HEK293 (cell line): Measurements from ENCODE around the gene TBC1D14.

Experiments used
- BCL11A ChIP-seq: fragments of 450-650 bp; formaldehyde crosslinking; IDR thresholded peaks from 2 replicates; pipeline ENCODE4 v1.5.1; 2016; ENCODE audit warnings: low read depth, missing biosample characterization, missing genetic modification characterization
- BCL11B ChIP-seq: fragments of 450-650 bp; formaldehyde crosslinking; IDR thresholded peaks from 2 replicates; pipeline ENCODE4 v1.5.1; 2016; ENCODE audit warnings: low read depth, missing biosample characterization, missing genetic modification characterization
- HOXC10 ChIP-seq: sonication (generic); formaldehyde crosslinking; IDR thresholded peaks from 2 replicates; pipeline ENCODE4 v1.8.1; 2023; ENCODE audit warnings: mild to moderate bottlenecking, missing genetic modification reagents
- MEIS1 ChIP-seq: sonication (generic); formaldehyde crosslinking; IDR thresholded peaks from 2 replicates; pipeline ENCODE4 v1.8.1; 2022; ENCODE audit warnings: missing genetic modification reagents, mild to moderate bottlenecking, borderline replicate concordance
- PRDM1 ChIP-seq: fragments of 450-650 bp; formaldehyde crosslinking; IDR thresholded peaks from 2 replicates; pipeline ENCODE4; 2016; ENCODE audit warnings: missing biosample characterization, missing genetic modification characterization
- PRDM6 ChIP-seq: fragments of 450-650 bp; formaldehyde crosslinking; IDR thresholded peaks from 2 replicates; pipeline ENCODE4 v1.5.1; 2017; ENCODE audit warnings: missing biosample characterization, missing genetic modification characterization
- SP2 ChIP-seq: fragments of 450-650 bp; formaldehyde crosslinking; IDR thresholded peaks from 2 replicates; pipeline ENCODE4 v1.5.1; 2016; ENCODE audit warnings: missing biosample characterization, missing genetic modification characterization
- YY2 ChIP-seq: fragments of 450-650 bp; formaldehyde crosslinking; IDR thresholded peaks from 2 replicates; pipeline ENCODE4 v1.5.1; 2016; ENCODE audit warnings: missing biosample characterization, missing genetic modification characterization
- ZBTB10 ChIP-seq: fragments of 450-650 bp; formaldehyde crosslinking; IDR thresholded peaks from 2 replicates; pipeline ENCODE4 v1.5.1; 2016; ENCODE audit warnings: missing biosample characterization, missing genetic modification characterization
- ZBTB21 ChIP-seq: fragments of 450-650 bp; formaldehyde crosslinking; IDR thresholded peaks from 2 replicates; pipeline ENCODE4 v1.5.1; 2017; ENCODE audit warnings: missing biosample characterization, missing genetic modification characterization
- ZBTB49 ChIP-seq: fragments of 450-650 bp; formaldehyde crosslinking; IDR thresholded peaks from 2 replicates; pipeline ENCODE4 v1.5.1; 2016; ENCODE audit warnings: missing biosample characterization, missing genetic modification characterization, low read depth
- ZFHX2 ChIP-seq: fragments of 450-650 bp; formaldehyde crosslinking; conservative IDR thresholded peaks from 2 replicates; pipeline ENCODE4 v1.5.1; 2016; ENCODE audit warnings: missing biosample characterization, missing genetic modification characterization
- ZFP69B ChIP-seq: fragments of 450-650 bp; formaldehyde crosslinking; IDR thresholded peaks from 2 replicates; pipeline ENCODE4 v1.5.1; 2016; ENCODE audit warnings: missing biosample characterization, missing genetic modification characterization
- ZIC2 ChIP-seq: fragments of 450-650 bp; formaldehyde crosslinking; IDR thresholded peaks from 2 replicates; pipeline ENCODE4 v1.5.1; 2016; ENCODE audit warnings: missing biosample characterization, missing genetic modification characterization
- ZNF10 ChIP-seq: fragments of 450-650 bp; formaldehyde crosslinking; IDR thresholded peaks from 2 replicates; pipeline ENCODE4 v1.5.1; 2017; ENCODE audit warnings: missing biosample characterization, missing genetic modification characterization
- ZNF121 ChIP-seq: fragments of 450-650 bp; formaldehyde crosslinking; IDR thresholded peaks from 2 replicates; pipeline ENCODE4 v1.5.1; 2016; ENCODE audit warnings: missing biosample characterization, missing genetic modification characterization
- ZNF138 ChIP-seq: fragments of 450-650 bp; formaldehyde crosslinking; IDR thresholded peaks from 2 replicates; pipeline ENCODE4 v1.5.1; 2016; ENCODE audit warnings: missing biosample characterization, missing genetic modification characterization, borderline replicate concordance
- ZNF140 ChIP-seq: fragments of 450-650 bp; formaldehyde crosslinking; IDR thresholded peaks from 2 replicates; pipeline ENCODE4 v1.5.1; 2016; ENCODE audit warnings: missing biosample characterization, missing genetic modification characterization
- ZNF157 ChIP-seq: fragments of 450-650 bp; formaldehyde crosslinking; IDR thresholded peaks from 2 replicates; pipeline ENCODE4 v1.5.1; 2016; ENCODE audit warnings: missing biosample characterization, missing genetic modification characterization
- ZNF174 ChIP-seq: fragments of 450-650 bp; formaldehyde crosslinking; IDR thresholded peaks from 2 replicates; pipeline ENCODE4 v1.5.0; 2017; ENCODE audit warnings: missing biosample characterization, mild to moderate bottlenecking, missing genetic modification characterization
- ZNF175 ChIP-seq: fragments of 450-650 bp; formaldehyde crosslinking; IDR thresholded peaks from 2 replicates; pipeline ENCODE4 v1.5.1; 2016; ENCODE audit warnings: missing biosample characterization, missing genetic modification characterization
- ZNF202 ChIP-seq: fragments of 450-650 bp; formaldehyde crosslinking; IDR thresholded peaks from 2 replicates; pipeline ENCODE4 v1.5.1; 2016; ENCODE audit warnings: missing biosample characterization, missing genetic modification characterization, borderline replicate concordance
- ZNF223 ChIP-seq: fragments of 450-650 bp; formaldehyde crosslinking; IDR thresholded peaks from 2 replicates; pipeline ENCODE4 v1.5.1; 2016; ENCODE audit warnings: missing biosample characterization, missing genetic modification characterization
- ZNF23 ChIP-seq: fragments of 450-650 bp; formaldehyde crosslinking; IDR thresholded peaks from 2 replicates; pipeline ENCODE4 v1.5.1; 2016; ENCODE audit warnings: missing biosample characterization, missing genetic modification characterization, borderline replicate concordance
- ZNF24 ChIP-seq: fragments of 450-650 bp; formaldehyde crosslinking; IDR thresholded peaks from 2 replicates; pipeline ENCODE4 v1.5.1; 2016; ENCODE audit warnings: missing biosample characterization, missing genetic modification characterization
- ZNF266 ChIP-seq: fragments of 450-650 bp; formaldehyde crosslinking; IDR thresholded peaks from 2 replicates; pipeline ENCODE4 v1.5.1; 2016; ENCODE audit warnings: missing biosample characterization, missing genetic modification characterization, low read depth
- ZNF274 ChIP-seq, 2 experiments: fragments of 200-500 bp in 1 of 2; fragments of 450-650 bp in 1 of 2; sonication (Bioruptor generic) in 1 of 2; formaldehyde crosslinking in 1 of 2; IDR thresholded peaks; 2 replicates each; pipeline versions ENCODE4 v1.5.1 to v1.6.1; 2014 to 2016; ENCODE audit warnings: borderline replicate concordance in 1 of 2, inconsistent platforms in 1 of 2, low read length in 1 of 2, missing biosample characterization in 1 of 2, missing genetic modification characterization in 1 of 2
- ZNF354C ChIP-seq: fragments of 450-650 bp; formaldehyde crosslinking; IDR thresholded peaks from 2 replicates; pipeline ENCODE4 v1.5.1; 2016; ENCODE audit warnings: missing biosample characterization, missing genetic modification characterization, low read depth, borderline replicate concordance
- ZNF404 ChIP-seq: fragments of 450-650 bp; formaldehyde crosslinking; IDR thresholded peaks from 2 replicates; pipeline ENCODE4 v1.5.1; 2017; ENCODE audit warnings: missing biosample characterization, missing genetic modification characterization
- ZNF548 ChIP-seq: fragments of 450-650 bp; formaldehyde crosslinking; IDR thresholded peaks from 2 replicates; pipeline ENCODE4 v1.5.1; 2016; ENCODE audit warnings: missing biosample characterization, missing genetic modification characterization
- ZNF624 ChIP-seq: fragments of 450-650 bp; formaldehyde crosslinking; IDR thresholded peaks from 2 replicates; pipeline ENCODE4 v1.5.1; 2017; ENCODE audit warnings: missing biosample characterization, missing genetic modification characterization
- ZNF677 ChIP-seq: fragments of 450-650 bp; IDR thresholded peaks from 2 replicates; pipeline ENCODE4 v1.5.0; 2018; ENCODE audit warnings: missing biosample characterization, mild to moderate bottlenecking, missing genetic modification characterization, moderate library complexity
- ZNF776 ChIP-seq: fragments of 450-650 bp; formaldehyde crosslinking; IDR thresholded peaks from 2 replicates; pipeline ENCODE4 v1.5.0; 2017; ENCODE audit warnings: missing biosample characterization, missing genetic modification characterization, borderline replicate concordance
- ZNF777 ChIP-seq: fragments of 450-650 bp; formaldehyde crosslinking; IDR thresholded peaks from 2 replicates; pipeline ENCODE4 v1.5.1; 2017; ENCODE audit warnings: missing biosample characterization, missing genetic modification characterization, borderline replicate concordance
- ZNF791 ChIP-seq: fragments of 450-650 bp; formaldehyde crosslinking; IDR thresholded peaks from 2 replicates; pipeline ENCODE4 v1.5.1; 2016; ENCODE audit warnings: missing biosample characterization, missing genetic modification characterization

TBC1D14 gene

DNA sequence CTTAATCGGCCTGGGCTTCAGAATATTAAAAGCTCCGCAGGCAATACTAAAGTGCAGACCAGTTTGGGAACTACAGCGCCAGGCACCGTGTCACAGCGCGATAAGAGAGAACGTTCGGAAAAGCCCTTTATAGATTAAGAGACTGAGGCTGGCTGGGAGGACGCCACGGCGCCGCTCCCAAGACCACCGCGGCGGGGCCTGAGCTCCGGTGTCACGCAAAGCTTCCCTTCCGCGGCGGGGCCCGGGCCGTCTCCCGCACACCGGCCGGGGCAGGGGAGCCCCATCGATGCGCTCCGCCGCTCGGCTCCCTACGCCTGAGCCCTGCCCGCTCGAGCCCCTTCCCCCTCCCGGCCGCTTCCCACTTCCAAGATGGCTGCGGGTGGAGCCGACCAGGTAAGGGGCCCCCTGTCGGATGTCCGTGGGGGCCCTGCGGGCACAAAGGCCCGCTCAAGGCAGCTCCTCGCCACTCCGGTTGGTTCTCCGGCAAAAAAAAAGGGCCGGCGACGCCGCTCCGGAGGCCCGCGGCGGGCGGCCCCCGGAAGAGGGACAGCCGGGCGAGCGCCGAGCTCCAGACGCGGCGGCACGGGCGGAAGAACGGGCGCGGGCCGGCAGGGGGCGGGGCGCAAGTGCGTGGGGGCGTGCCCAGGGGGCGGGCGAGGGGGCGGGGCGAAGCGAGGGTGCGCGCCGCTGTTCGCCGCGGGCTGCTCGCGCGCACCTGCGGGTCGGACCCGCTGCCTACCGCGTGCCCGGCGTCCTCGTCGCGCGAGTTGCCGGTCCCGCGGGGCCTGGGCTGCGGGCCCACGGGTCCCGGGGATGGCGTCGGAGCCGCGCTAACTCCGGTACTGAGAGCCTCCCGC lies at the start of gene TBC1D14 (continued):
- TF ChIP-seq ZBTB49 (no peak), BCL11A (tag by site-specific recombination) (no peak), ZNF548 (tag by site-specific recombination) (no peak), ZNF174 (tag by site-specific recombination) (no peak), ZNF223 (tag by site-specific recombination) (no peak), ZNF624 (no peak), ZNF138 (tag by site-specific recombination) (no peak), MEIS1 (CRISPR knock-in tag) (no peak), ZNF266 (tag by site-specific recombination) (no peak), PRDM6 (tag by site-specific recombination) (no peak), ZNF791 (tag by site-specific recombination) (no peak), ZNF121 (no peak), ZBTB21 (tag by site-specific recombination) (no peak), YY2 (tag by site-specific recombination) (peak; percentile 75; the same call in 1 of the 2 replicates), ZNF140 (tag by site-specific recombination) (no peak), ZIC2 (tag by site-specific recombination) (no peak), ZNF157 (tag by site-specific recombination) (no peak), ZNF777 (tag by site-specific recombination) (no peak), ZNF776 (tag by site-specific recombination) (no peak), ZFP69B (tag by site-specific recombination) (0 out of 2 replicates have a peak, but pooled peaks have one; percentile 17), ZNF404 (no peak), ZBTB10 (tag by site-specific recombination) (no peak), HOXC10 (CRISPR knock-in tag) (no peak), ZNF175 (tag by site-specific recombination) (no peak), ZNF202 (tag by site-specific recombination) (no peak), SP2 (peak; percentile 34), ZNF274 (IDR thresholded peaks at IDR 0.05; ENCODE audit: low read length) (no peak), ZNF274 (tag by site-specific recombination; IDR thresholded peaks at IDR 0.05; ENCODE audit: borderline replicate concordance) (no peak), ZNF24 (tag by site-specific recombination) (no peak), BCL11B (tag by site-specific recombination) (no peak), ZNF677 (tag by site-specific recombination) (no peak), ZFHX2 (tag by site-specific recombination) (no peak; the same call in 1 of the 2 replicates), PRDM1 (tag by site-specific recombination) (no peak), ZNF354C (tag by site-specific recombination) (no peak), ZNF23 (tag by site-specific recombination) (no peak), ZNF10 (tag by site-specific recombination) (no peak)
